ENCODE measurements around the gene SDF4. TPM values are rescaled to one million over a fixed set of nuclear protein-coding genes. Genes with fewer than 3 reads are reported as not detected.

The SDF4 gene
- total and polyA plus RNA-seq, 2 of the 8 experiments (the other 6 are each of a cell fraction or from before 2014, with no cell fraction given): 45.5 to 75.6 TPM

GRCh38 chr1:1242461-1243265, 10.9 kb upstream of the SDF4 start (continued):
- TF ChIP-seq SRF (IDR thresholded peaks at IDR 0.05; ENCODE audit: low read depth, low read length) (no peak), CTCF (IDR thresholded peaks at IDR 0.05; ENCODE audit: control extremely low read depth in 1 of 3, insufficient read depth in 1 of 3, low read depth in 1 of 3, low read length in 3 of 3) (no peak), CREB1 (IDR thresholded peaks at IDR 0.05) (no peak), USF2 (IDR thresholded peaks at IDR 0.05; ENCODE audit: low read length) (no peak), MAX (IDR thresholded peaks at IDR 0.05) (no peak), TBP (IDR thresholded peaks at IDR 0.05; ENCODE audit: low read depth, low read length) (no peak), POLR2A (IDR thresholded peaks at IDR 0.05; ENCODE audit: control extremely low read depth in 1 of 2, low read depth in 2 of 2, low read length in 2 of 2) (no peak), EGR1 (IDR thresholded peaks at IDR 0.05; ENCODE audit: borderline replicate concordance, low read depth, low read length) (no peak), GTF2F1 (IDR thresholded peaks at IDR 0.05; ENCODE audit: borderline replicate concordance, low read depth, low read length) (no peak)

All from H1 (cell line).